Measurements from ENCODE around the gene STXBP4. TPM values are rescaled to one million over a fixed set of nuclear protein-coding genes. Genes with fewer than 3 reads are reported as not detected.

Gene STXBP4
- total and polyA plus RNA-seq, 8 donors = 0.68 to 65.3 (median 6.0) TPM

DNA sequence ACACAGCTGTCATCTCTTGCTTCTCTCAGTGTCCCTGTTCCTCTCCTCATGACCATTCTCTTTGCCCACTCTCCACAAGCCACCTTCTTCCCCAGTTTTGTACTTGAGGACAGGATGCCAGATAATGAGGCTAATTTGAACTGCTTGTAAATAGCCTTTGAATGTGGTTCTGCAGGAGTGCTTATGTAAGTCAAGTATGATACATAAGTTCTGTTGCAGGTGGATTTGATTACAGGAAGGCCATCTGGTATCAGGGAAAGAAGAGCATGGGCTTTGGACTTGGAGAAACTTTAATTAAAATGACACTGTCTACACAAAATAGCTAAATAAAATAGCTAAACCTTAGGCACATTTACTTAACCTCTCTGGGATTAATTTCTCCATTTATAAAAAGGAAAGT, 176.0 kb downstream of the STXBP4 start:
- DNase-seq = no peak
- intact Hi-C loops (cut with DNase I; ENCODE audit: low total_unique reads) = no loop called here
- Histone ChIP-seq H3K9me3 (no peaks in the 10 kb centered on the region), H3K27ac (no peak overlapping the region), H3K27me3 (no peaks in the 10 kb centered on the region), H3K36me3 (peaks cover 0 to 10% (median 0%) of the 10 kb centered on the region in 4 donors), H3K4me1 (no peaks in the 10 kb centered on the region), H3K4me3 (no peak overlapping the region)
- no peak for TF ChIP-seq POLR2A (IDR thresholded peaks at IDR 0.05)
- TF ChIP-seq POLR2AphosphoS5 (IDR thresholded peaks at IDR 0.05) = no peak
- no peak for TF ChIP-seq CTCF (IDR thresholded peaks at IDR 0.05)
- TF ChIP-seq EP300 (IDR thresholded peaks at IDR 0.05) = no peak

DNA sequence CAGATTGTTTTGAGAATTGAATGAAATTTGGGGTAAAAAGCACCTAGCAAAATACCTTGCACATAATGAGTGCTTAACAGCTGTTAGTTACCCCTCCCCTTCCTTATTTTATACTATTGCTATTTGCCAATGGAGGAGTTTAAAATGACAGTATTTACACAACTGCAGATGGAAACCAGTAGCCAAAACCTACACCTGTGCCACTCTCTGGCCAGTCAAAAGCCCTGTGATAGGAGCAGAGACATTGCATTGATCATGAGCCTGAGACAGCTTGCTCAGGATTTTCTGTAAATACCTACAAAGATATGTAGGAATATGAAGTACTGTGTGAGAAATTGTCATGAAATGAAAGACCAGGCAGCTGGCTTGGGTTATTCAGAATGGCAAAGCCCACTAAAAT, 180.9 kb downstream of the STXBP4 start:
- Histone ChIP-seq H3K9me3 (no peaks in the 10 kb centered on the region), H3K4me1 (no peaks in the 10 kb centered on the region), H3K27me3 (no peaks in the 10 kb centered on the region), H3K36me3 (no peaks in the 10 kb centered on the region), H3K4me3 (no peak overlapping the region), H3K27ac (no peak overlapping the region)
- intact Hi-C loops (cut with DNase I; ENCODE audit: low total_unique reads) = no loop called here
- TF ChIP-seq POLR2A (IDR thresholded peaks at IDR 0.05) = no peak
- no peak for TF ChIP-seq EP300 (IDR thresholded peaks at IDR 0.05)
- TF ChIP-seq CTCF (IDR thresholded peaks at IDR 0.05) = no peak
- no peak for TF ChIP-seq POLR2AphosphoS5 (IDR thresholded peaks at IDR 0.05)
- DNase-seq = no peak

GRCh38 chr17:55152236-55152635, 183.7 kb downstream of the STXBP4 start:
- TF ChIP-seq EP300 (IDR thresholded peaks at IDR 0.05) = no peak
- no peak for TF ChIP-seq POLR2AphosphoS5 (IDR thresholded peaks at IDR 0.05)
- no peak overlapping the region for H3K27ac ChIP-seq
- H3K9me3 ChIP-seq = no peaks in the 10 kb centered on the region
- no peaks in the 10 kb centered on the region for H3K27me3 ChIP-seq
- no peak overlapping the region for H3K4me3 ChIP-seq
- no peaks in the 10 kb centered on the region for H3K36me3 ChIP-seq
- DNase-seq = no peak
- intact Hi-C loops (cut with DNase I; ENCODE audit: low total_unique reads) = no loop called here
- peaks cover 0 to 17% (median 7%) of the 10 kb centered on the region in 4 donors for H3K4me1 ChIP-seq
- WGBS, 5 donors = 51 to 60% (median 55%) methylated on average over 4 of the region's 4 CpGs

GRCh38 chr17:55154101-55154500, 185.5 kb downstream of the STXBP4 start:
- 88 to 100% (median 94%) methylated on average over 2 of the region's 2 CpGs for WGBS, 5 donors
- intact Hi-C loops (cut with DNase I; ENCODE audit: low total_unique reads) = no loop called here
- TF ChIP-seq POLR2AphosphoS5 (IDR thresholded peaks at IDR 0.05) (no peak), EP300 (IDR thresholded peaks at IDR 0.05) (no peak), POLR2A (IDR thresholded peaks at IDR 0.05) (no peak), CTCF (IDR thresholded peaks at IDR 0.05) (no peak)
- no peak for DNase-seq
- H3K36me3 ChIP-seq = no peaks in the 10 kb centered on the region
- H3K27me3 ChIP-seq = no peaks in the 10 kb centered on the region
- no peaks in the 10 kb centered on the region for H3K9me3 ChIP-seq
- H3K4me1 ChIP-seq = peaks cover 0 to 18% (median 7%) of the 10 kb centered on the region in 4 donors
- H3K27ac ChIP-seq = no peak overlapping the region
- H3K4me3 ChIP-seq = no peak overlapping the region

GRCh38 chr17:55155856-55156560, 187.4 kb downstream of the STXBP4 start:
- H3K36me3 ChIP-seq = peaks cover 0 to 8% (median 7%) of the 10 kb centered on the region in 4 donors
- no peaks in the 10 kb centered on the region for H3K9me3 ChIP-seq
- no peak for TF ChIP-seq CTCF (IDR thresholded peaks at IDR 0.05)
- TF ChIP-seq POLR2A (IDR thresholded peaks at IDR 0.05) = no peak
- TF ChIP-seq EP300 (IDR thresholded peaks at IDR 0.05) = no peak
- no peak for TF ChIP-seq POLR2AphosphoS5 (IDR thresholded peaks at IDR 0.05)
- intact Hi-C loops (cut with DNase I; ENCODE audit: low total_unique reads) = no loop called here
- no peak for DNase-seq
- WGBS, 5 donors = 33 to 54% (median 52%) methylated on average over 2 of the region's 2 CpGs
- H3K4me3 ChIP-seq = no peak overlapping the region
- no peak overlapping the region for H3K27ac ChIP-seq
- peaks cover 0 to 18% (median 7%) of the 10 kb centered on the region in 4 donors for H3K4me1 ChIP-seq
- H3K27me3 ChIP-seq = no peaks in the 10 kb centered on the region
